Measurements from ENCODE around the gene AKT3.

GRCh38 chr1:243587285-243587684 is 262.8 kb downstream of the AKT3 start:
- TF ChIP-seq, protein P1, sequence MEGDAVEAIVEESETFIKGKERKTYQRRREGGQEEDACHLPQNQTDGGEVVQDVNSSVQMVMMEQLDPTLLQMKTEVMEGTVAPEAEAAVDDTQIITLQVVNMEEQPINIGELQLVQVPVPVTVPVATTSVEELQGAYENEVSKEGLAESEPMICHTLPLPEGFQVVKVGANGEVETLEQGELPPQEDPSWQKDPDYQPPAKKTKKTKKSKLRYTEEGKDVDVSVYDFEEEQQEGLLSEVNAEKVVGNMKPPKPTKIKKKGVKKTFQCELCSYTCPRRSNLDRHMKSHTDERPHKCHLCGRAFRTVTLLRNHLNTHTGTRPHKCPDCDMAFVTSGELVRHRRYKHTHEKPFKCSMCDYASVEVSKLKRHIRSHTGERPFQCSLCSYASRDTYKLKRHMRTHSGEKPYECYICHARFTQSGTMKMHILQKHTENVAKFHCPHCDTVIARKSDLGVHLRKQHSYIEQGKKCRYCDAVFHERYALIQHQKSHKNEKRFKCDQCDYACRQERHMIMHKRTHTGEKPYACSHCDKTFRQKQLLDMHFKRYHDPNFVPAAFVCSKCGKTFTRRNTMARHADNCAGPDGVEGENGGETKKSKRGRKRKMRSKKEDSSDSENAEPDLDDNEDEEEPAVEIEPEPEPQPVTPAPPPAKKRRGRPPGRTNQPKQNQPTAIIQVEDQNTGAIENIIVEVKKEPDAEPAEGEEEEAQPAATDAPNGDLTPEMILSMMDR (conservative IDR thresholded peaks at IDR 0.05 in 1 of 2, IDR thresholded peaks at IDR 0.05 in 1 of 2; ENCODE audit: low read depth in 1 of 2, low read length in 2 of 2), result no peak
- no peak for TF ChIP-seq EZH2 (IDR thresholded peaks at IDR 0.05; ENCODE audit: low read length, missing control alignments)

All from fibroblast of lung (primary cell).